HL-60 (cell line): ENCODE data around the gene PRAMEF20.

Source experiments
- CTCF ChIP-seq: IDR thresholded peaks from one replicate; pipeline ENCODE4 v1.5.1; 2011; ENCODE audit warnings: low read length, control low read depth, inconsistent platforms; ENCODE audit not compliant: insufficient read depth
- GABPA ChIP-seq: IDR thresholded peaks from 2 replicates; pipeline ENCODE4 v1.6.1; 2012; ENCODE audit warnings: low read depth
- POLR2AphosphoS5 ChIP-seq: IDR thresholded peaks from 2 replicates; pipeline ENCODE4 v1.6.1; 2012; ENCODE audit warnings: low read depth

GRCh38 chr1:13435458-13435857, 25.2 kb downstream of the PRAMEF20 start:
- no peak for TF ChIP-seq CTCF
- TF ChIP-seq POLR2AphosphoS5, result no peak
- TF ChIP-seq GABPA, result no peak
